ENCODE results near the gene SMC4. TPM values are rescaled to one million over a fixed set of nuclear protein-coding genes. Genes with fewer than 3 reads are reported as not detected.
A peak's percentile ranks its signal among the peaks of the same experiment; 100 is the strongest.

Gene SMC4
- total and polyA plus RNA-seq, 2 of the 13 experiments (the other 11 are each of a cell fraction or from before 2014, with no cell fraction given): 19.2 to 74.3 TPM

DNA sequence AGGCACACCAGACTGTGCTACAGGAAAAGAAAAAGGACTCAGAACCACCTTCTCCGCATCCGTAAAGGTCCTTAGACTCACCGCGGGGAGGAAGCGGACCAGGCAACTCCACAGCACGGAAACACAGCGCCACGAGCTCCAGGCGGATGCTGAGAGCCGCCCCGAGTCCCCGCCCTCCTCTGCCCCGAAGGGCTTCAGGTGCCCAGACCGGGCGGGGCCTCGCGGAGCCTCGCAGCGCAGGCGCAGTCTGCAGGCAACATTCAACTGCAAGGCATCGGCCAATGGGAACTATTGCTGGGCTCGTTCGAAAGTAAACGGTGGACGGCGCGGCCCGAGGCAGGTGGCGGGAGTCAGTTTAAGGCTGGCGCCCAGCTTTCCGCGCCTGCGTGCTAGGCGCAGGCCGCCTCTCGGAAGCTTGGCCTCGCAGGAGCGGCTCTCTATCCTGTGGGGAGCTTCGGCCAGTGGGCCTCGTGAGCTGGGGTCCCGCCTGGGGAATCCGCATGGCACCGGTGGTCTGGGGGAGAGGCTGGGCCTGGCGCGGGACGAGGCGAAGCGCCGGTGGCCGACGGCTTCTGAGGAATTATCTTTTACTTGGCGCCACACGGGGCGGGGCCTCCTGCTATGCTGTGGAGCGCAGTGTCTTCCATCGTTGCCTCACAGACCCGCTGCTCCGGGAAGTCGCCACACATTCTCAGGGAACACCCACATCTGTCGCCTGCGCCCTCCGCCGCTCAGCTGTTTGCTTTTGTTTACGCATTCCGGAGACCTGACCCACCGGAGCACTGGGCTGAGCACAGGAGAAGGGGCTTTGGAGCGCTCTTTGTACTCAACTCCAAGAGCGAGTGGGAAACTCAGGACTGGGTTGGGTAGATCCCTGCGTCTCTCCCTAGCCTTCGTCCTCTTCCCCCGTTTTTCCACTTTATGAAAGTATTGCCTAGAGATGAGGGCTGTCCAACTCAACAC, 50.5 kb downstream of the SMC4 start, which contains the start of gene TRIM59 (continued):
- TF ChIP-seq RBM39 (IDR thresholded peaks at IDR 0.05; ENCODE audit: low read depth, low read length, poor library complexity, severe bottlenecking) (peak; percentile 74), HOXA3 (CRISPR knock-in tag; IDR thresholded peaks at IDR 0.05) (peak; percentile 20; the same call in 1 of the 2 replicates), ATF7-NPFF (CRISPR knock-in tag; IDR thresholded peaks at IDR 0.05; ENCODE audit: low read depth) (no peak), ZNF615 (CRISPR knock-in tag; IDR thresholded peaks at IDR 0.05; ENCODE audit: borderline replicate concordance) (0 out of 2 replicates have a peak, but pooled peaks have one; percentile 18), ZNF879 (CRISPR knock-in tag; IDR thresholded peaks at IDR 0.05) (no peak), HHEX (CRISPR knock-in tag; IDR thresholded peaks at IDR 0.05) (no peak), ZNF367 (CRISPR knock-in tag; IDR thresholded peaks at IDR 0.05; ENCODE audit: borderline replicate concordance) (no peak), ARNTL (CRISPR knock-in tag; IDR thresholded peaks at IDR 0.05) (no peak), ZNF326 (CRISPR knock-in tag; IDR thresholded peaks at IDR 0.05; ENCODE audit: borderline replicate concordance) (no peak), ZKSCAN1 (IDR thresholded peaks at IDR 0.05; ENCODE audit: low read length) (no peak), MAFG (CRISPR knock-in tag; IDR thresholded peaks at IDR 0.05) (no peak), SP2 (CRISPR knock-in tag; IDR thresholded peaks at IDR 0.05) (no peak), DR1 (CRISPR knock-in tag; IDR thresholded peaks at IDR 0.05) (no peak), KDM5A (IDR thresholded peaks at IDR 0.05; ENCODE audit: borderline replicate concordance, low read length) (no peak), ELF3 (CRISPR knock-in tag; IDR thresholded peaks at IDR 0.05) (no peak), NFRKB (IDR thresholded peaks at IDR 0.05) (no peak), HMGA1 (CRISPR knock-in tag; conservative IDR thresholded peaks at IDR 0.05) (no peak), SKIL (CRISPR knock-in tag; IDR thresholded peaks at IDR 0.05; ENCODE audit: borderline replicate concordance) (no peak)
- TF ChIP-seq, protein P1, sequence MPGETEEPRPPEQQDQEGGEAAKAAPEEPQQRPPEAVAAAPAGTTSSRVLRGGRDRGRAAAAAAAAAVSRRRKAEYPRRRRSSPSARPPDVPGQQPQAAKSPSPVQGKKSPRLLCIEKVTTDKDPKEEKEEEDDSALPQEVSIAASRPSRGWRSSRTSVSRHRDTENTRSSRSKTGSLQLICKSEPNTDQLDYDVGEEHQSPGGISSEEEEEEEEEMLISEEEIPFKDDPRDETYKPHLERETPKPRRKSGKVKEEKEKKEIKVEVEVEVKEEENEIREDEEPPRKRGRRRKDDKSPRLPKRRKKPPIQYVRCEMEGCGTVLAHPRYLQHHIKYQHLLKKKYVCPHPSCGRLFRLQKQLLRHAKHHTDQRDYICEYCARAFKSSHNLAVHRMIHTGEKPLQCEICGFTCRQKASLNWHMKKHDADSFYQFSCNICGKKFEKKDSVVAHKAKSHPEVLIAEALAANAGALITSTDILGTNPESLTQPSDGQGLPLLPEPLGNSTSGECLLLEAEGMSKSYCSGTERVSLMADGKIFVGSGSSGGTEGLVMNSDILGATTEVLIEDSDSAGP (CRISPR knock-in tag; IDR thresholded peaks at IDR 0.05; ENCODE audit: borderline replicate concordance): peak; percentile 56; the same call in 1 of the 2 replicates
- TF ChIP-seq, protein P2, sequence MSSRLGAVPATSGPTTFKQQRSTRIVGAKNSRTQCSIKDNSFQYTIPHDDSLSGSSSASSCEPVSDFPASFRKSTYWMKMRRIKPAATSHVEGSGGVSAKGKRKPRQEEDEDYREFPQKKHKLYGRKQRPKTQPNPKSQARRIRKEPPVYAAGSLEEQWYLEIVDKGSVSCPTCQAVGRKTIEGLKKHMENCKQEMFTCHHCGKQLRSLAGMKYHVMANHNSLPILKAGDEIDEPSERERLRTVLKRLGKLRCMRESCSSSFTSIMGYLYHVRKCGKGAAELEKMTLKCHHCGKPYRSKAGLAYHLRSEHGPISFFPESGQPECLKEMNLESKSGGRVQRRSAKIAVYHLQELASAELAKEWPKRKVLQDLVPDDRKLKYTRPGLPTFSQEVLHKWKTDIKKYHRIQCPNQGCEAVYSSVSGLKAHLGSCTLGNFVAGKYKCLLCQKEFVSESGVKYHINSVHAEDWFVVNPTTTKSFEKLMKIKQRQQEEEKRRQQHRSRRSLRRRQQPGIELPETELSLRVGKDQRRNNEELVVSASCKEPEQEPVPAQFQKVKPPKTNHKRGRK (CRISPR knock-in tag; IDR thresholded peaks at IDR 0.05): no peak
- TF ChIP-seq, protein P3, sequence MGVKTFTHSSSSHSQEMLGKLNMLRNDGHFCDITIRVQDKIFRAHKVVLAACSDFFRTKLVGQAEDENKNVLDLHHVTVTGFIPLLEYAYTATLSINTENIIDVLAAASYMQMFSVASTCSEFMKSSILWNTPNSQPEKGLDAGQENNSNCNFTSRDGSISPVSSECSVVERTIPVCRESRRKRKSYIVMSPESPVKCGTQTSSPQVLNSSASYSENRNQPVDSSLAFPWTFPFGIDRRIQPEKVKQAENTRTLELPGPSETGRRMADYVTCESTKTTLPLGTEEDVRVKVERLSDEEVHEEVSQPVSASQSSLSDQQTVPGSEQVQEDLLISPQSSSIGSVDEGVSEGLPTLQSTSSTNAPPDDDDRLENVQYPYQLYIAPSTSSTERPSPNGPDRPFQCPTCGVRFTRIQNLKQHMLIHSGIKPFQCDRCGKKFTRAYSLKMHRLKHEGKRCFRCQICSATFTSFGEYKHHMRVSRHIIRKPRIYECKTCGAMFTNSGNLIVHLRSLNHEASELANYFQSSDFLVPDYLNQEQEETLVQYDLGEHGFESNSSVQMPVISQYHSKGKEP (CRISPR knock-in tag; IDR thresholded peaks at IDR 0.05): no peak
- TF ChIP-seq, protein P4, sequence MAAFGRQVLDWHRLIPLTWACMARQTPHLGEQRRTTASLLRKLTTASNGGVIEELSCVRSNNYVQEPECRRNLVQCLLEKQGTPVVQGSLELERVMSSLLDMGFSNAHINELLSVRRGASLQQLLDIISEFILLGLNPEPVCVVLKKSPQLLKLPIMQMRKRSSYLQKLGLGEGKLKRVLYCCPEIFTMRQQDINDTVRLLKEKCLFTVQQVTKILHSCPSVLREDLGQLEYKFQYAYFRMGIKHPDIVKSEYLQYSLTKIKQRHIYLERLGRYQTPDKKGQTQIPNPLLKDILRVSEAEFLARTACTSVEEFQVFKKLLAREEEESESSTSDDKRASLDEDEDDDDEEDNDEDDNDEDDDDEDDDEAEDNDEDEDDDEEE (CRISPR knock-in tag; IDR thresholded peaks at IDR 0.05): no peak
